Lung (tissue), 12 donors: ENCODE measurements around the gene NFKB1. TPM values are rescaled to one million over a fixed set of nuclear protein-coding genes. Genes with fewer than 3 reads are reported as not detected.

Experiments used
- ATAC-seq: fragments of 200-7000 bp; cut with Tn5 transposase; one replicate; pipeline ENCODE4 v1.9.1; 2020; ENCODE audit warnings: moderate number of reproducible peaks; ENCODE audit not compliant: insufficient read depth, low FRiP score
- DNase-seq, 3 donors: peaks; one replicate each; pipeline ENCODE4 v3.0.0-alpha.2; 2013 to 2017
- H3K27ac ChIP-seq, 2 donors: one replicate each; pipeline ENCODE4 v1.5.1; 2013; ENCODE audit warnings: mild to moderate bottlenecking in 2 of 2, moderate library complexity in 2 of 2, control low read depth in 1 of 2, inconsistent platforms in 1 of 2, low read depth in 1 of 2, low read length in 1 of 2
- H3K27me3 ChIP-seq, 3 donors: one replicate each; pipeline ENCODE4 v1.5.1; 2013; ENCODE audit warnings: low read length in 2 of 3; ENCODE audit not compliant: control insufficient read depth in 3 of 3, insufficient read depth in 3 of 3
- H3K36me3 ChIP-seq, 4 donors: one replicate each; pipeline ENCODE4 v1.5.1; 2013; ENCODE audit warnings: low read length in 4 of 4, mild to moderate bottlenecking in 1 of 4, moderate library complexity in 1 of 4; ENCODE audit not compliant: control insufficient read depth in 4 of 4, insufficient read depth in 4 of 4
- H3K4me1 ChIP-seq, 5 donors: one replicate each; pipeline ENCODE4 v1.5.1; 2013; ENCODE audit warnings: low read length in 5 of 5, mild to moderate bottlenecking in 2 of 5, moderate library complexity in 1 of 5; ENCODE audit not compliant: control insufficient read depth in 5 of 5, insufficient read depth in 5 of 5
- H3K4me3 ChIP-seq: one replicate; pipeline ENCODE4 v1.5.1; 2013; ENCODE audit warnings: mild to moderate bottlenecking, control low read depth, moderate library complexity
- H3K9ac ChIP-seq, 2 donors: one replicate each; pipeline ENCODE4 v1.5.1; 2013; ENCODE audit warnings: low read length in 2 of 2, control low read depth in 1 of 2; ENCODE audit not compliant: insufficient read depth in 1 of 2
- H3K9me3 ChIP-seq, 4 donors: one replicate each; pipeline ENCODE4 v1.5.1; 2013; ENCODE audit warnings: low read length in 3 of 4, mild to moderate bottlenecking in 1 of 4, moderate library complexity in 1 of 4; ENCODE audit not compliant: control insufficient read depth in 4 of 4, insufficient read depth in 3 of 4
- CTCF ChIP-seq: IDR thresholded peaks from 2 replicates; pipeline ENCODE4 v1.5.1; 2012; ENCODE audit warnings: mild to moderate bottlenecking; ENCODE audit errors: control extremely low read depth, extremely low read depth
- WGBS, 2 donors: extraction: QIAGEN DNeasy Blood & Tissue Kit; methylation state at CpG; one replicate each; pipeline ENCODE4 v1.1.7; 2013; 5-methylcytosine and 5-hydroxymethylcytosine counted together
- polyA plus RNA-seq, 2 donors: library from polyadenylated mRNA; stranded (reverse); fragments of 200-250 nt; gene quantifications; one replicate each; pipeline ENCODE4 v1.2.1, GENCODE V29; 2013
- total RNA-seq, 2 donors: library from RNA; depleted of rRNA in 1 of 2; stranded (reverse); fragments of >200 nt in 1 of 2; gene quantifications; one replicate each; pipeline ENCODE4 v1.2.1, GENCODE V29; 2014 to 2021
- donor health status: control.
- donor health status: control.
- donor health status: Bipolar disorder and iron deficiency.
- donor health status: healthy.
- donor health status: DM: yes; HTN: yes; CAD: no.

NFKB1 gene
- total and polyA plus RNA-seq, 4 donors, result 12.3 to 66.0 (median 56.7) TPM

- peak; percentile 75 for ATAC-seq
- H3K27me3 ChIP-seq, result no peaks in the 10 kb centered on the region
- H3K4me3 ChIP-seq, result no peak overlapping the region
- peak; percentile 44 to 80 (median 76) for DNase-seq
- no peaks in the 10 kb centered on the region for H3K9me3 ChIP-seq
- peaks cover 0 to 8% (median 6%) of the 10 kb centered on the region in 4 donors for H3K36me3 ChIP-seq
- no peak overlapping the region for H3K9ac ChIP-seq
- no peaks in the 10 kb centered on the region for H3K4me1 ChIP-seq
- WGBS, 2 donors, result 79 to 89% methylated on average over 8 of the region's 8 CpGs
- H3K27ac ChIP-seq, result peak overlapping the region in 1 of 2 donors; percentile 72
- no peak for TF ChIP-seq CTCF
Measured at GRCh38 chr4:102620697-102621497, 119.7 kb downstream of the NFKB1 start.

GRCh38 chr4:102623622-102624021 lies 122.5 kb downstream of the NFKB1 start:
- Histone ChIP-seq H3K4me1 (no peaks in the 10 kb centered on the region), H3K9ac (no peak overlapping the region), H3K27ac (no peak overlapping the region), H3K4me3 (no peak overlapping the region), H3K27me3 (no peaks in the 10 kb centered on the region), H3K9me3 (no peaks in the 10 kb centered on the region), H3K36me3 (no peaks in the 10 kb centered on the region)
- no peak for TF ChIP-seq CTCF
- no peak for ATAC-seq
- peak; percentile 66 to 85 (median 79) for DNase-seq
- 66 to 74% methylated on average over 5 of the region's 5 CpGs for WGBS, 2 donors

- no peaks in the 10 kb centered on the region for H3K9me3 ChIP-seq
- H3K4me3 ChIP-seq, result no peak overlapping the region
- 95 to 98% methylated on average over 4 of the region's 4 CpGs for WGBS, 2 donors
- H3K27me3 ChIP-seq, result no peaks in the 10 kb centered on the region
- H3K36me3 ChIP-seq, result no peaks in the 10 kb centered on the region
- ATAC-seq, result no peak
- no peak overlapping the region for H3K9ac ChIP-seq
- H3K4me1 ChIP-seq, result no peaks in the 10 kb centered on the region
- TF ChIP-seq CTCF, result no peak
- no peak for DNase-seq
- no peak overlapping the region for H3K27ac ChIP-seq
Measured at GRCh38 chr4:102624505-102624904, 123.3 kb downstream of the NFKB1 start.
